Adrenal gland (tissue), 12 donors: ENCODE data around the gene GGTA1. TPM values are rescaled to one million over a fixed set of nuclear protein-coding genes. Genes with fewer than 3 reads are reported as not detected.
"Not testable (repeated sequence)": the region's sequence is repeated elsewhere in the genome, so short reads cannot be mapped to it uniquely, and the experiment has no call there.

ENCODE experiments used
- DNase-seq, 7 donors: peaks; one replicate each; pipeline ENCODE4 v3.0.0-alpha.2; 2019 to 2020
- H3K27ac ChIP-seq, 5 donors: fragments of 200-600 bp; sonication (generic) in 4 of 5; 1 replicate in 3 of 5; 2 replicates in 2 of 5; pipeline versions ENCODE4 v1.5.1 to v1.8.0; 2016 to 2020; ENCODE audit warnings: mild to moderate bottlenecking in 1 of 5
- H3K27me3 ChIP-seq: fragments of 200-600 bp; 2 replicates; pipeline ENCODE4 v1.8.0; 2021
- H3K36me3 ChIP-seq, 2 donors: fragments of 200-600 bp; replicated peaks in 1 of 2; 1 replicate in 1 of 2; 2 replicates in 1 of 2; pipeline versions ENCODE4 v1.5.1 to v1.8.0; 2018 to 2022
- H3K4me1 ChIP-seq, 2 donors: fragments of 200-600 bp; replicated peaks in 1 of 2; 1 replicate in 1 of 2; 2 replicates in 1 of 2; pipeline versions ENCODE4 v1.5.1 to v1.8.0; 2018 to 2021
- H3K4me3 ChIP-seq, 4 donors: fragments of 200-600 bp; sonication (generic) in 3 of 4; one replicate each; pipeline ENCODE4 v1.5.1; 2016 to 2018
- H3K9me3 ChIP-seq, 3 donors: fragments of 200-600 bp; sonication (generic) in 1 of 3; replicated peaks in 1 of 3; 1 replicate in 2 of 3; 2 replicates in 1 of 3; pipeline versions ENCODE4 v1.5.1 to v1.8.0; 2016 to 2021
- CTCF ChIP-seq, 6 experiments: fragments of 450-650 bp in 4 of 6; fragments of 200-600 bp in 2 of 6; sonication (generic) in 1 of 6; IDR thresholded peaks; 1 replicate in 5 of 6; 2 replicates in 1 of 6; pipeline versions ENCODE4 v1.5.1 to v1.8.0; 2016 to 2021; ENCODE audit warnings: antibody characterized with exemption in 6 of 6, mild to moderate bottlenecking in 2 of 6, moderate library complexity in 1 of 6
- POLR2A ChIP-seq, 2 donors: fragments of 450-650 bp; IDR thresholded peaks; one replicate each; pipeline ENCODE4 v1.6.1; 2017; ENCODE audit warnings: antibody characterized with exemption in 2 of 2, mild to moderate bottlenecking in 2 of 2, moderate library complexity in 1 of 2
- WGBS, 4 donors: extraction: QIAGEN DNeasy Blood & Tissue Kit in 2 of 4; methylation state at CpG; one replicate each; pipeline versions ENCODE4 v1.1.5 to v1.1.7; 2013 to 2017; 5-methylcytosine and 5-hydroxymethylcytosine counted together
- intact Hi-C, 2 donors: fragments of 100-400 bp; cut with DNase I; formaldehyde crosslinking; loops; one replicate each; pipeline versions ENCODE4 v1.14.1 to v1.15.0; 2022 to 2023
- polyA plus RNA-seq, 3 donors: library from polyadenylated mRNA; stranded (reverse); fragments of 200-250 nt in 2 of 3; fragments of 350-450 nt in 1 of 3; fragmentation: Illumina TruSeq in 1 of 3; extraction: RNeasy Lipid Tissue Mini Kit (QIAGEN cat#74804) in 1 of 3; gene quantifications; one replicate each; pipeline ENCODE4 v1.2.3, GENCODE V29; 2013 to 2014
- total RNA-seq, 9 donors: library from RNA; depleted of rRNA in 4 of 9; stranded (reverse); fragments of >200 nt in 4 of 9; fragments of 120-200 nt in 1 of 9; fragmentation: NEBNext Ultra II Directional in 1 of 9; extraction: Animal tissue kit (Norgen Biotek cat#: 25700) in 1 of 9; gene quantifications; one replicate each; pipeline versions ENCODE4 v1.1.0 to v1.2.4, GENCODE V29; 2013 to 2023
- donor health status: healthy with polysubstance abuse.
- donor health status: Bipolar disorder and iron deficiency.
- donor health status: DM: yes; HTN: yes; CAD: no.
- donor health status: DM: no; HTN: no; CAD: no.
- donor health status: DM: no; HTN: no; CAD: no.
- donor health status: DM: yes; HTN: yes; CAD: no.

The GGTA1 gene
- total and polyA plus RNA-seq, 12 donors: 1.5 to 34.1 (median 8.7) TPM

- Histone ChIP-seq H3K4me3 (no peak overlapping the region), H3K4me1 (no peaks in the 10 kb centered on the region), H3K9me3 (no peaks in the 10 kb centered on the region), H3K27ac (no peak overlapping the region), H3K36me3 (no peaks in the 10 kb centered on the region), H3K27me3 (no peaks in the 10 kb centered on the region)
- 73 to 80% (median 78%) methylated on average over 4 of the region's 4 CpGs for WGBS, 4 donors
- no peak for DNase-seq
- TF ChIP-seq POLR2A (IDR thresholded peaks at IDR 0.05) (no peak), CTCF (IDR thresholded peaks at IDR 0.05) (no peak)
- intact Hi-C loops: loop anchor here in 1 of 2 donors (5.0 kb wide), 1 partner anchor 32 kb away; the partner anchor contains the start of gene GGTA1
These were observed 34.7 kb downstream of the GGTA1 start for GRCh38 chr9:121464968-121465367.

GRCh38 chr9:121463026-121463807 is 36.4 kb downstream of the GGTA1 start:
- no peaks in the 10 kb centered on the region for H3K9me3 ChIP-seq
- no peaks in the 10 kb centered on the region for H3K27me3 ChIP-seq
- intact Hi-C loops: loop anchor here in 1 of 2 donors (5.0 kb wide), 1 partner anchor 34 kb away; the partner anchor contains the start of gene GGTA1
- peak; percentile 46 to 79 (median 58) for DNase-seq
- WGBS, 4 donors: 39 to 43% (median 41%) methylated on average over 10 of the region's 10 CpGs
- no peak for TF ChIP-seq POLR2A (IDR thresholded peaks at IDR 0.05)
- TF ChIP-seq CTCF (IDR thresholded peaks at IDR 0.05): peak; percentile 47 to 69 (median 60)
- no peaks in the 10 kb centered on the region for H3K36me3 ChIP-seq
- H3K4me3 ChIP-seq: no peak overlapping the region
- H3K27ac ChIP-seq: no peak overlapping the region
- no peaks in the 10 kb centered on the region for H3K4me1 ChIP-seq

GRCh38 chr9:121459513-121459912 is 40.1 kb downstream of the GGTA1 start:
- no peak for TF ChIP-seq POLR2A (IDR thresholded peaks at IDR 0.05)
- no peak for TF ChIP-seq CTCF (IDR thresholded peaks at IDR 0.05)
- H3K4me3 ChIP-seq: no peak overlapping the region
- H3K4me1 ChIP-seq: no peaks in the 10 kb centered on the region
- intact Hi-C loops: no loop called here
- H3K36me3 ChIP-seq: no peaks in the 10 kb centered on the region
- H3K27ac ChIP-seq: no peak overlapping the region
- no peak for DNase-seq
- no peaks in the 10 kb centered on the region for H3K9me3 ChIP-seq
- WGBS, 4 donors: 23 to 36% (median 31%) methylated on average over 1 of the region's 1 CpG
- no peaks in the 10 kb centered on the region for H3K27me3 ChIP-seq

- H3K36me3 ChIP-seq, H3K27ac ChIP-seq, intact Hi-C loops, H3K27me3 ChIP-seq, H3K4me3 ChIP-seq, H3K9me3 ChIP-seq, H3K4me1 ChIP-seq, DNase-seq: not testable (repeated sequence)
- WGBS, 4 donors: 92 to 98% (median 95%) methylated on average over 4 of the region's 4 CpGs
These were observed 41.2 kb downstream of the GGTA1 start for GRCh38 chr9:121458449-121458848.
